Stimulated activated CD8-positive, alpha-beta memory T cell treated with anti-CD3 and anti-CD28 coated beads, Interleukin-2, amount 100 ng/mL, for 48 hours (primary cell): Measurements from ENCODE around the gene RAB40AL.

Experiments used
- DNase-seq, 2 donors: peaks; one replicate each; pipeline ENCODE4 v3.0.0-alpha.2; 2020; ENCODE audit warnings: low read depth in 2 of 2

RAB40AL gene

GRCh38 chrX:102983205-102983604, 46.1 kb downstream of the RAB40AL start:
- DNase-seq, result no peak

- no peak for DNase-seq
These were observed 48.1 kb downstream of the RAB40AL start for GRCh38 chrX:102985192-102985591.
